HG02763 (cell line): Measurements from ENCODE around the gene TBC1D22A.

ENCODE experiments used
- ATAC-seq: cut with Tn5 transposase; IDR thresholded peaks from one replicate; pipeline ENCODE4 v1.9.1; 2021; ENCODE audit warnings: mild to moderate bottlenecking, moderate library complexity; ENCODE audit not compliant: unreplicated experiment

TBC1D22A gene

GRCh38 chr22:46897246-46897623 lies 134.8 kb downstream of the TBC1D22A start:
- no peak for ATAC-seq

GRCh38 chr22:46900549-46900948 lies 138.1 kb downstream of the TBC1D22A start:
- no peak for ATAC-seq

- no peak for ATAC-seq
These were observed 140.0 kb downstream of the TBC1D22A start for GRCh38 chr22:46902436-46902835.

GRCh38 chr22:46902998-46903916 lies 140.8 kb downstream of the TBC1D22A start:
- no peak for ATAC-seq

GRCh38 chr22:46905415-46905814 lies 143.0 kb downstream of the TBC1D22A start:
- ATAC-seq = no peak

- ATAC-seq = no peak
These were observed 143.4 kb downstream of the TBC1D22A start for GRCh38 chr22:46905834-46906233.

GRCh38 chr22:46906326-46907045 lies 144.0 kb downstream of the TBC1D22A start:
- no peak for ATAC-seq

- no peak for ATAC-seq
These were observed 145.1 kb downstream of the TBC1D22A start for GRCh38 chr22:46907241-46908215.

GRCh38 chr22:46908641-46909107 lies 146.2 kb downstream of the TBC1D22A start:
- no peak for ATAC-seq

- no peak for ATAC-seq
These were observed 147.0 kb downstream of the TBC1D22A start for GRCh38 chr22:46909237-46910030.

GRCh38 chr22:46910624-46911023 lies 148.2 kb downstream of the TBC1D22A start:
- ATAC-seq = no peak

- no peak for ATAC-seq
These were observed 148.9 kb downstream of the TBC1D22A start for GRCh38 chr22:46911346-46911745.

- ATAC-seq = no peak
These were observed 150.9 kb downstream of the TBC1D22A start for GRCh38 chr22:46913351-46913750.

- no peak for ATAC-seq
These were observed 152.0 kb downstream of the TBC1D22A start for GRCh38 chr22:46914481-46914880.

GRCh38 chr22:46914916-46915894 lies 152.8 kb downstream of the TBC1D22A start:
- no peak for ATAC-seq

- no peak for ATAC-seq
These were observed 153.7 kb downstream of the TBC1D22A start for GRCh38 chr22:46915950-46916730.

- ATAC-seq = no peak
These were observed 154.7 kb downstream of the TBC1D22A start for GRCh38 chr22:46916886-46917770.
